ENCODE measurements around the gene ABL1. TPM values are rescaled to one million over a fixed set of nuclear protein-coding genes. Genes with fewer than 3 reads are reported as not detected.

Gene ABL1
- polyA plus RNA-seq, 3 donors, result 4.5 to 14.5 (median 8.0) TPM

DNA sequence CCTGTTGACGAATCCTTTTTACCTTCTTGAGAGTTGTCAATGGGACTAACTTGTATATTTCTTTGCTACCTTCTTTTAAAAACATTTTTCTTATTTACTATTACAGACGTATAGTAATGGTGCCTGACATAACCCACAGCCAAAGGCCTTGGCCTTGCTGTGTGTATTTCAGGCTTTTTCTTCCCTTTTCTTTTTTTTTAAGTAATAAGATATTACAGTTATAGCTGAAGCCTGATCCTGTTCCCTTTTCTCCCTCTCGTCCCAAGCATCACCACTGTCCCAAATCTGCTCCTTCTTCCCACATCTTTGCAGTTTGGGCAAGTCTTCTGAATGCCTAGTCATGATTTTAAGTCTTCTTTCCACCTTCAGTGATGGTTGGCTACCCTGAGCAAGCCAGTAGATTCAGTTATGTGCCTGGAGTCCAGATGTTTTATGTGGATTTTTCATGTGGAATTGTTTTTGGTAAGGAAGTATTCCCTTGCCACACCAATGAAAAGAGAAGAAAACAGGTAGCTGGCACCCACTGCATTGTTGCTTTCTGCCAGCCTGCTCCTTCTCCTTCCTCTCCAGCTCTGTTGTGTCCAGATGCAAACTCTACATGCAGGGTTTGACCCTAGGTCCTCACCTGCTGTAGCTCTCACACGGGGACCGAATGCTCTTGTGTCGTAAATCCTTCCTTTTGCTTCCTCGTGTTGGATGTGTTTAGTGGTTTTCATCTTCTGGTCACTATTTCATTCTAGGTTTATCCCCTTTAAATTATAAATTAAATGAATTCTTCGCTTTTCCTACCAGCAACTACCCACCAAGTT is 26.5 kb downstream of the ABL1 start:
- H3K9me3 ChIP-seq (replicated peaks in 1 of 2; ENCODE audit: control insufficient read depth in 1 of 2, insufficient read depth in 1 of 2, low read length in 2 of 2), result no peaks in the 10 kb centered on the region
- H3K27ac ChIP-seq (ENCODE audit: low read depth in 1 of 2, low read length in 2 of 2), result no peak overlapping the region
- intact Hi-C loops (cut with micrococcal nuclease), result loop anchor here (2.0 to 10.0 kb wide), 5 partner anchors 83 to 159 kb away; no protein-coding TSS in a partner anchor
- Mint-ChIP-seq H3K4me1 (peaks cover 4% of the 10 kb centered on the region), H3K36me3 (peaks cover 60 to 68% of the 10 kb centered on the region in 2 donors), H3K9me3 (no peaks in the 10 kb centered on the region), H3K27me3 (ENCODE audit: low read depth in 3 of 3) (no peaks in the 10 kb centered on the region), H3K4me3 (no peak overlapping the region), H3K27ac (peak overlapping the region in 2 of 7 donors; percentile 38 to 61)
- H3K27me3 ChIP-seq (ENCODE audit: control insufficient read depth in 2 of 2, insufficient read depth in 2 of 2, low read length in 2 of 2), result no peaks in the 10 kb centered on the region
- no peak overlapping the region for H3K4me2 ChIP-seq (replicated peaks; ENCODE audit: extremely low read depth, low read length, poor library complexity, severe bottlenecking)
- TF ChIP-seq, protein P1, sequence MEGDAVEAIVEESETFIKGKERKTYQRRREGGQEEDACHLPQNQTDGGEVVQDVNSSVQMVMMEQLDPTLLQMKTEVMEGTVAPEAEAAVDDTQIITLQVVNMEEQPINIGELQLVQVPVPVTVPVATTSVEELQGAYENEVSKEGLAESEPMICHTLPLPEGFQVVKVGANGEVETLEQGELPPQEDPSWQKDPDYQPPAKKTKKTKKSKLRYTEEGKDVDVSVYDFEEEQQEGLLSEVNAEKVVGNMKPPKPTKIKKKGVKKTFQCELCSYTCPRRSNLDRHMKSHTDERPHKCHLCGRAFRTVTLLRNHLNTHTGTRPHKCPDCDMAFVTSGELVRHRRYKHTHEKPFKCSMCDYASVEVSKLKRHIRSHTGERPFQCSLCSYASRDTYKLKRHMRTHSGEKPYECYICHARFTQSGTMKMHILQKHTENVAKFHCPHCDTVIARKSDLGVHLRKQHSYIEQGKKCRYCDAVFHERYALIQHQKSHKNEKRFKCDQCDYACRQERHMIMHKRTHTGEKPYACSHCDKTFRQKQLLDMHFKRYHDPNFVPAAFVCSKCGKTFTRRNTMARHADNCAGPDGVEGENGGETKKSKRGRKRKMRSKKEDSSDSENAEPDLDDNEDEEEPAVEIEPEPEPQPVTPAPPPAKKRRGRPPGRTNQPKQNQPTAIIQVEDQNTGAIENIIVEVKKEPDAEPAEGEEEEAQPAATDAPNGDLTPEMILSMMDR (IDR thresholded peaks at IDR 0.05), result no peak
- no peaks in the 10 kb centered on the region for H3K4me1 ChIP-seq (ENCODE audit: control insufficient read depth in 1 of 2, insufficient read depth in 2 of 2, low read length in 2 of 2)
- no peak for DNase-seq
- H4K20me1 ChIP-seq (ENCODE audit: insufficient read depth, low read length), result peaks cover 2% of the 10 kb centered on the region
- H3K79me2 ChIP-seq (ENCODE audit: insufficient read depth, low read length), result peaks cover 2% of the 10 kb centered on the region
- no peak overlapping the region for H3K9ac ChIP-seq (ENCODE audit: insufficient read depth, low read length, poor library complexity, severe bottlenecking)
- peaks cover 26 to 84% of the 10 kb centered on the region in 2 donors for H3K36me3 ChIP-seq (replicated peaks in 1 of 2; ENCODE audit: control insufficient read depth in 1 of 2, insufficient read depth in 2 of 2, low read length in 2 of 2)
- no peak overlapping the region for H3K4me3 ChIP-seq (replicated peaks in 1 of 3; ENCODE audit: low read depth in 2 of 3, low read length in 3 of 3)
- WGBS (ENCODE audit: insufficient coverage), result 29% methylated on average over 1 of the region's 8 CpGs
- H2AFZ ChIP-seq (ENCODE audit: insufficient read depth, low read depth, low read length, poor library complexity, severe bottlenecking), result no peak overlapping the region

DNA sequence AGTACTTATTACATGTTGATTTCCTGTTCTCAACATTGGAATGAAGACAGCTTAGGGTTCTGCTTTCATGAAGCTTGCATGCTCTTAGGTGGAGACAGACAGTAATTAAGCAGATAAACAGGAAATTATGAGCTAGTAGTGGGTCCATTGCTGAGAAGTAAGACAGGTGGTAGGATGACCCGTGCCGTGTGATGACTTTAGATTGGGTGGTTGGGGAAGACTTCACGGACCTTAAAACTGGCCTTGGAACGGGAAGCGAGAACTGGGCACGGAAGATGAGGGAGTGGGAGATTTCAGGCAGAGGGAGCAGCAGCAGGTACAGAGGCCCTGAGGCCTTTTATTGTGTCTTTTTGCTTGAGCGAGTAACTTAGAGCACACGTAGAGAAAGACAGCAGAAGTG is 27.2 kb downstream of the ABL1 start:
- Histone ChIP-seq H3K27ac (ENCODE audit: low read depth in 1 of 2, low read length in 2 of 2) (no peak overlapping the region), H3K4me1 (ENCODE audit: control insufficient read depth in 1 of 2, insufficient read depth in 2 of 2, low read length in 2 of 2) (no peaks in the 10 kb centered on the region), H3K4me3 (replicated peaks in 1 of 3; ENCODE audit: low read depth in 2 of 3, low read length in 3 of 3) (no peak overlapping the region), H3K4me2 (replicated peaks; ENCODE audit: extremely low read depth, low read length, poor library complexity, severe bottlenecking) (no peak overlapping the region), H3K9me3 (replicated peaks in 1 of 2; ENCODE audit: control insufficient read depth in 1 of 2, insufficient read depth in 1 of 2, low read length in 2 of 2) (no peaks in the 10 kb centered on the region), H3K36me3 (replicated peaks in 1 of 2; ENCODE audit: control insufficient read depth in 1 of 2, insufficient read depth in 2 of 2, low read length in 2 of 2) (peaks cover 24 to 79% of the 10 kb centered on the region in 2 donors), H4K20me1 (ENCODE audit: insufficient read depth, low read length) (peaks cover 5% of the 10 kb centered on the region), H2AFZ (ENCODE audit: insufficient read depth, low read depth, low read length, poor library complexity, severe bottlenecking) (no peak overlapping the region), H3K9ac (ENCODE audit: insufficient read depth, low read length, poor library complexity, severe bottlenecking) (no peak overlapping the region), H3K27me3 (ENCODE audit: control insufficient read depth in 2 of 2, insufficient read depth in 2 of 2, low read length in 2 of 2) (no peaks in the 10 kb centered on the region), H3K79me2 (ENCODE audit: insufficient read depth, low read length) (peaks cover 2% of the 10 kb centered on the region)
- TF ChIP-seq, protein P1 (IDR thresholded peaks at IDR 0.05), result no peak
- Mint-ChIP-seq H3K4me1 (peaks cover 4% of the 10 kb centered on the region), H3K36me3 (peaks cover 55 to 62% of the 10 kb centered on the region in 2 donors), H3K27me3 (ENCODE audit: low read depth in 3 of 3) (no peaks in the 10 kb centered on the region), H3K9me3 (no peaks in the 10 kb centered on the region), H3K27ac (peak overlapping the region in 2 of 7 donors; percentile 0 to 20), H3K4me3 (no peak overlapping the region)
- WGBS (ENCODE audit: insufficient coverage), result 94% methylated on average over 4 of the region's 8 CpGs
- intact Hi-C loops (cut with micrococcal nuclease), result loop anchor here (2.0 to 10.0 kb wide), 5 partner anchors 83 to 160 kb away; no protein-coding TSS in a partner anchor
- no peak for DNase-seq
